DMS79 (cell line): ENCODE data around the gene RPS6KL1.

ENCODE experiments used
- DNase-seq: peaks from one replicate; lab custom pipeline; 2025; lab: John Stamatoyannopoulos, UW

Gene RPS6KL1

DNA sequence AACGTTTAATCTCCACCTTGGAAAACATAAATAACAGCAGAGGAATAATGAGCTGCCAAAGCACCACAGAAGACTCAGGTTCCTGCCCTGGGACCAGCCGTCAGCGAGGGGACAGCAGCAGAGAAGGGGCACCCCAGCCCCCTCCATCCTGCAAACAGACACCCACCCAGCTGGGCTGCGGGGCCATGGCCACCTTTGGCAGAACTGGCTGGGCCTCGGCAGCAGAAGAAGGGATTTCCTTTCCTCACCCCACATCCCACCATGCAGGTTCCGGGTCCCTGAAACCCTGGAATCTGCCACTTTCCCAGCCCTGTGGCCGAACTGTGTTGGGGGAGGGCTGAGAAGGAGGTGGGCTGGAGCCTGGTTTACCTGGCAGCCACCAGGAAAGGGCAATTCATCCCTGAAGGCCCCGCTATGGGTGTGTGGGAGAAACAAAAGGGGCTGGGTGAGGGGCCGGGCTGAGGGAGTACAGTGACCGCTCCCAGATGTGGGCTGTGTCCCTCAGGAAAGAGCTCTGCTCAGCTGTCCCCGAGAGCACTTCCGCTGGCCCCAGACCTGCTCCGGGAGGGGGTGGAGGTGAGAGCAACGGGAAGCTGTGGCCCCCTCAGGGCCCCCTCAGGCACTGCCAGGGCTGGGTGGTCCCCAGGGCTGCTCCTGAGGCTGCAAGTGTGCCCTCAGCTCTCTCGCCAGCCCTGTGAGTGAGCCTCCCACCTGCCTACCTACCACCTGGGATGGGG lies 28.6 kb upstream of the RPS6KL1 start:
- DNase-seq: no peak

DNA sequence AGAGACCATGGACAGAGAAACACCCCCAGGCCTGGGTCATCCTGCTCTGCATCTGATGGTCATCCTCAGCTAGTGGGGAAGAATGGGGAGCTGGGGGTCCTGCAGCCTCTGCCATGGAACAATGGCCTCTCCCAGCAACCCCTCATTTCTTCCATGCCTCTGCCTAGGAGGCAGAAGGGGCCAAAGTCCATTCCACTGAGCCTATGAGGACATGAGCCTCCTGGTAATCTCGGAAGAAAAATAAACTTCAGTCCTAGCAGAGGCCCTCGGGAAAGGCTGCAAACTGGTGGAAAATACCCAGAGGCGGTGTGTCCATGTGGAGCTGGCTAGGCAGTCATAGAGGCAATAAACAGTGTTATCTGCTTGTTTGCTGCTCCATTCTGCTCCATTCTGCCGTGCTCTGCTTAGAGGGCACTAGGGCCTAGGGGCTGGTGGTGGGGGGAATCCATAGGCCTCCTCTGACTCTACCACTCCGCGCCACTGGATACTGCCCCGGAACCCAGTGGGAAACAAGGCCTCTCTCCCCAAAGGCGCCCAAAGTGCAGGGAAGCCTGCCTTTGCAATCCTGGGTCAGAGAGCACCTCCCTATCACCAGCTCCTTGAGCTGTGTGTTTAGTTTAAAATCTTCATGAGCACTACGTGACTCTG lies 27.9 kb upstream of the RPS6KL1 start:
- DNase-seq: no peak

DNA sequence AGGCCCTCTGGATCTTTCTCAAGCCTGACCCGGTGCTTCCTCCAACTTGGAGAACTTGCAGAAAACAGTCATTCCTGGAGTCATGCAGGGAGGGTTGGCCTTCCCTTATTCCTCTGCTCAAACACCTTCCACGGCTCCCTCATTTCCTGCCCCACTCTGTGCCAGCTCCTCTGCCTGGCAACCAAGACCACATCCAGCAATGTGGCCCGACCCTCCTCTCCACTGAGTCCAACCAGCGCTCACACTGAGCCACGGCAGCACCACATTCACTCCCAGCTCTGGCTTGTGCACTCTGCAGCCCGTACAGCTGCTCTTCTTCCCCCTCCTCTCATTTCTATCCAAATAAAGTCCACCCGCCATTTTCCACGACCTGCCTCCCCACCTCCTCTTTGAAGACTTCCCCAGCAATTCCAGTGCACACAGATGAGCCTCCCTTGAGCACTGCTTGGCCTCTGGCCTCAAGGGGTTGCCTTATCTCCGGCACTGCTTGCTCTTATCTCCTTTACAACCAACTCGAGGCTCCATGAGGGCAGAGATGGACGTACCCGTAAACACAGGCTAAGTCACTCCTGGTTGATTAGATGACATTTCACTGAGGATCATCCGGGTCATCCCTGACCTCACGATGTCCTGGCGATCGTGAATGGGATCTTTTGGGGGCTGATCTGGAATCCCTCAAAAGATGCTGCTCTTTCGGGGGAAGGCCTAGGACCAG lies 27.0 kb upstream of the RPS6KL1 start:
- DNase-seq: no peak

DNA sequence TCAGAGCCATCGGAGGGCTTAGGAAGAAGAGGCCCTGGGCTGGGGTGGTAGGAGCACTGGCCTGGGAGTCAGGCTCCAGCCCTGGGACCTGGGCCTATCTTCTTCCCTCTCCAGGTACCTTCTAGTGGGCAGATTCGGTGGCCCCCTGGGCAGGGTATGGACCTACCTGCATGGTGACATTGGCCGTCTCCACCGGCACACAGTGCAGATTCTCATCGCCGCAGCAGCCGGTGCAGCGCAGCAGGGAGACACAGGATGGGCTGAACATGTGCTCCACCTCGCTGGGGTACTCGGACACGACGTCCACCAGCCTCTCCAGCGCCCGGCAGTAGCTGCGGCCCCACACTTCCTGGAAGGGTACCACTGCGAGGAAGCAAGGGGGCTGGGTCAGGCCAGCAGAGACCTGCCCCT lies 26.1 kb upstream of the RPS6KL1 start:
- no peak for DNase-seq

DNA sequence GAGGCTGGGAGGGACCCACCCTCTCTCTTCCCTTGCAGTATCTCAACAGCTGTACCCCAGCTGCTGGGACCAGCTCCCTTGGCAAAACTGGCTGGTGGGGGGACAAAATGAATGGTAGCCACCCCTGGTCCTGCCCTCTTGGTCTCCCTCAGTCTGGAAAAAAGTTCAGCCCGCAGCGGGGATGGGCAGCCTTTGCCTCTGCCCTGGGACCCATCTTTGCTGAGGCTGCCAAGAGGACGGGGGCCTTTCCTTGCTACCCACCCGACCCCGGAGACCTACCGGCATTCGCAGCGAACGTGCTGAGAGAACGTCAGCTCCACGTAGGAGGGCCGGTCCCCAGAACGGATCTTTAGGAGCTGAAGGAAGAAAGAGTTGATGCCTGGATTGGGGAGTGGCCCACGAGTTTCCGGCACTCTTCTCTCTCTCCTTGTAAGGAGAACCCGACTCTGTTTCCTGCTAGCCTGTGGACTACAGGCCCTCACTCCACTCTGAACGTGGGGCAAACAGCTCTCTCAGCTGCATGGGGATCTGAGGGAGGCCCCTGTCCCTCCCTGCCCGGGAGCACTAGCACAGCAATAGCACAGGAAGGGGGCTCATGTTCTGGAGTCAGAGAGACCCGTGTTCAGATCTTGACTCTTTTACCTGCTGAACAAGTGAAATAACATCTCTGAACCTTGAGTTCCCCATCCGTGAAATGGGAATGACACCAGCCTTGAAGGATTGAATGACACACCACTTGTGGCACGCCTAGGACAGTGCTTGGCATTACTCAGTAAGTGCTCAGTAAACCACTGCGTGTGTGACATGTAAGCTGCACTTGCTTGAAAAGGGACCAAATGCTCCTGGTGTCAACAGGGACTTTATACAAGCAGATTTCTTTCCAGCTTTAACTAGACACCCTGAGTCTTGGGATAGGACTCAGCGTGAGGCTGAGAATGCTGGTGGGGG lies 25.4 kb upstream of the RPS6KL1 start:
- DNase-seq: no peak

DNA sequence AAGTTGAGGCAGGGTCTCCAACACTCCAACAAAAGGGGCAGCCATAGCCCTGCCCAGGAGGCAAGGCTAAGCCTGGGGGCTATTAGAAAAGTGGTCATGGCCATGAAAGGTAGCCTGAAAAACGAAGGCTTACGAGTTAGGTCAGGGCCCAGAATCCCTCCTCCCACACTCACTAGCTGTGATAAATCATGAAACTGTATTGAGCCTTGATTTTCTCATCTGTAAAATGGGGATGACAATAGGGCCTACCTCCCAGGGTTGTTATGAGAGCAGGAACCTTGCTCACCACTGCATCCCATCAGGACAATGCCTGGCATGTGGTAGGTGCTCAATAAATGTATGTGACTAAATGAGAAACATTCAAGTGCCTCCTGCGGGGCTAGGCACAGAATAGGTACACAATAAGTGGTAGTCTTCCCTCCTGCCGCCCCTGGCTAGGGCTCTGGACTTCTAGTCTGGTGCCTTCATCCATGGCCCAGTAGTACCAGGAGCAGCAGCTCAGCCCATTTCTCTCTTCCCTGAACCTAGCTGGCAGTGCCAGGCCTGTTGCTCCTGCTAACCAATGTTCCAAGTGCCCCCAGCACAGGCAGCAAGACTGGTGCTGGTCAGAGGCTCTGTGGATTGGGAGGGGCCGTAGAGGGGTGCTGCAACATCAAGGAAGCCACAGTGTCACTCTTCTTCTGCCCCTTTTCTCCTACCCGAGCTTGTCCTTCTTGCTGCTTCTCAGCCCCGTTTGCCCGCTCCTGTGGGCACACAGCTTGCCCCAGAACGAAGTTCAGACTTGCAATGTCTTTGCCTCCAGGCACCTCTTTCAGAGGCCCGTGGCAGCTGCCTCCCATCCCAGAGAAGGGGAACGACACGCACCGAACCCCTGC lies 24.5 kb upstream of the RPS6KL1 start:
- DNase-seq: no peak

DNA sequence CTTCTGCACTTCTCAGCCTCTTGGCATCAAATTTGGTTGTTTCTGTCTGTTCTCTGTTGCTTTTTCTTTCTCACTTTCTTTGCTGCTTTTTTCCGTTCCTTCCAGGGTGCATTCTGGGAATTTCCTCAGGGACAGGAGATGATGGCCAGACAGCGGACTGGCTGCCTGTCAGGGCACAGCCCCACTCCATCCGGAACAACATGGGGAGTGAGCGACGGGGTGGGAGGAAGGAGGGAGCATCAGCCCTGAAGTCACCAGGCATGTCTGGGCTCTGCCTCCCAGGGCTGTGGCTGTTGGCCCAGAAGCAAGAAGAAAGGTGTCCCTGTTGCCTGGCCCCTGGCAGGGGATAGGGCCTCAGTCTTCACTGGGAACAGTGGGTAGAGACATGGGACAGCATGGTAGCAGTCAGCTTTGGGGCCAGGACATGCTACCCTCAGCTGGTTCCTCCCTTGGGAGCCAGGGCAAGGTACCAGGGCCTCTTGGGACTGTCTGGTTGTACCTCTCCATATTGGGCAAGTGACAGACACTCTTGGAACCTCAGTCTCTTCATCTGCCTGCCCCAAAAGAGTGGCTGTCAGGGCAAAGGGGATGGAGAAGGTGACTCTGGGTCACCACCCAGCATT lies 23.7 kb upstream of the RPS6KL1 start:
- no peak for DNase-seq

DNA sequence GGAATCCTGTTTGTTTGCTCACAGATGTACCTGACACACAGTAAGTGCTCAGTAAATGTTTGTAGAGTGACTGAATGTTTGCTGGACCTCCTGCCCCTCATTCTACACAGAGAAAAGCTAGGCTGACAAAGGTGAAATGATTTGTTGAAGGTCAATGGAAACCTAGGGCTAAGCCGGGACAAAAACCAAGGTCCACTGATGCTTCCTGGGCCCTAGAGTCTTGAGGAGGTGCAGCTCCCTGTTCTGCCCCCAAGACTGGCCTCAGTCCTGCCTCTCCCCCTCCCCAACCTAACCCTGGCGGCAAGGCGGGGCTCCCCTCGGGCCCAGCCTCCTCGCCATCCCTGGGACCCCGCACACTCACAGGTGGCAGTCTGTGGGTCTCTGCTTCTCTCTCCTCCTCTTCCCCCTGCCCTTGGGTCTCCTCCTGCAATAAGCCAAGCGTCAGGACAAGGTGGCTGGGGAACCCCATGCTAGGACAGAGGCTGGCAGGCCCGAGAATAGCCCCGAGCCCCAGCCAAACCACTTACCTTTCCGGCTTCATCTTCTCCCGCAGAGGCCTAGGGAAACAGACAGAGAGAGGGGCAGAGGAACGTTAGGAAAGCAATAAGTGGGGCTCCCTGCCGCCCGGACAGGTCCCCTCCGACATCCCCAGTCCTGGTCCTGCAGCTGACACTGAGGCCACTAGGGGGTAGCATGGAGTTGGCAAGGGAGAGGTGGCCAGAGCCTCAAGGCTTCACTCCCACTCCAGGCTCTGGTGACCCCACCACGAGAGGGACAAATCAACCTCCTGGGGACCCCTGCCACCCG lies 23.0 kb upstream of the RPS6KL1 start:
- no peak for DNase-seq

DNA sequence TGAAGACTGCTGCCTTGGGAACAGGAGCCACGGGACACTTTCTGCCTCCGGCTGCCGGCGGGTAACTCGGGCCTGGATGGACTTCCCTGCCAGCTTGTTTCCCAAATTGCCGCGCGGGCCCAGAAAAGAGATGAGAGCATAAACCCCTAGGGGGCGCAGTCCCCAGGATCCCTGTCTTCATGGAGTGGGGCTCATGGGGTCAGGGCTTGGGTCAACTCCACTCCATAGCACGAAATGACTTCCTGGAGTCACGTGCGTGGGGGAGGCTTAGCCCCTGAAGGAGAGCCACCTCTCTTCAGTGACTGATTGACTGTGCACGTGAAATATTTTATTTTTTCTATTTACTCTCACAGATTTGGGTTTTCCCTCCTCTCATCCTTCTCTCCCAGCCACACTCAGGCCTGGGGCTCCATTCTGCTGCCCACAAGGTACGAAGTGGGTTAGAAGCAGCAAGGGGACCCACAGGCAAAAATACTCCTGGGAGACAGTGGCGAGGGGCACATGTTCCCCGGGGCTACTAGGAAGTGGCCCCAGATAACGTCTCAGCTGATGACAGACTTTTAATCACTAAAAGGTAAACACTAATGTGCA lies 22.3 kb upstream of the RPS6KL1 start:
- no peak for DNase-seq

DNA sequence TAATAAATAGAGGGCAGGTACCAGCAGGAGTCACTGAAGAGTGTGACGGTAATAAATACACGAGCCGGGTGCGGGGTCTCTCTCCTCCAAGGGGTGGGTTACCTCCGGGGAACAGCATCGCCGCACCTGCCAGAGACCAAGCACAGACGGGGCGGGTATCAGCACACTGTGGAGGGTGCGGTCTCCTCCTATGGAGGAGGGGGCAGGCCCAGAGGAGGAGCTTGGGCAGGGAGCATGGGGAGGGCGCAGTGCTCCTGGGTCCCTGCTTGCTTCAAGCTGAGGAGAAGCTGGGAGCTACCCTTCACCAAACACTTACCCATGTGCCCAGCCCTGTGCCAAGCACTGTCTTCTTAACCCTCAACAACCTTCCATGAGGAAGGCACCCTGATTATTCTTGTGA lies 19.5 kb upstream of the RPS6KL1 start:
- DNase-seq: no peak

DNA sequence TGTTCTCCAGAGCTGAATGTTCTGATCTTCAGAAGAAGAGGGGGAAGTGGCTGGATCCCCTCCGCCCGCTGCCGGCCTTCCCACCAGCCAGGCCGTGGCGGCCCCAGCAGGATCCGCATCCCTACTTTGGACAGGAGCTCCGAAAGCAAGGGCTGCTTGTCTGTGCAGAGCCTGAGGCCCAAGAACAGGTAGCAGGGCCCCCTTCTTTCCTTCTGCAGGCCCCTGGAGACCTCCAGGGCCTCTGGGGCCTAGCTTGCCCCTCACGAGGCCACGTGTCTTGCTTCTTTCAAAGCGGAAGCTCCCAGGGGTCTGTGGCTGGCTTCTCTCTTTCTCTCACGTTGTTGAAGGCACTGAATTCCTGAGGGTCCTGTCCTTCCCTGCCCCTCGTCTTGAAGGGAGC lies 19.1 kb upstream of the RPS6KL1 start:
- DNase-seq: no peak

DNA sequence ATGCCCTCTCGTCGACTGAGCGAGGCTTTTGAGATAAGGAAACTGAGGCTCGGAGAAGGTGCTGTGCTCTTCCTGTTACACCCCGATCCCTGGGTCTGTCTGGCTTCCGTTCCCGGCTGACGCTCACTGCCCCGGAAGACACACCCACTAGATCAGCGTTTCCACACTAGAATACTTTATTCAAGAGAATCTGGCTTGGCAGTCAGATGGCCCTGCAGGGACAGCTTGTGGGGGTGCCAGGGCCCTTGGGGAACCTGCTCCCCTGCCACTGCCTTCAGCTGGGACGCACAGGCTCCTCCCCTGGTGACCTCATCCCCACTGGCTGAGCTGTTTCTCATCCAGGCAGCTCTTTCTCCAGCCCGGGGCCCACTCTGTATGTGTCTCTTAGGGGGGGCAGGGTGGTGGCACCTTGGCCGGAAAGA lies 18.6 kb upstream of the RPS6KL1 start:
- DNase-seq: no peak

DNA sequence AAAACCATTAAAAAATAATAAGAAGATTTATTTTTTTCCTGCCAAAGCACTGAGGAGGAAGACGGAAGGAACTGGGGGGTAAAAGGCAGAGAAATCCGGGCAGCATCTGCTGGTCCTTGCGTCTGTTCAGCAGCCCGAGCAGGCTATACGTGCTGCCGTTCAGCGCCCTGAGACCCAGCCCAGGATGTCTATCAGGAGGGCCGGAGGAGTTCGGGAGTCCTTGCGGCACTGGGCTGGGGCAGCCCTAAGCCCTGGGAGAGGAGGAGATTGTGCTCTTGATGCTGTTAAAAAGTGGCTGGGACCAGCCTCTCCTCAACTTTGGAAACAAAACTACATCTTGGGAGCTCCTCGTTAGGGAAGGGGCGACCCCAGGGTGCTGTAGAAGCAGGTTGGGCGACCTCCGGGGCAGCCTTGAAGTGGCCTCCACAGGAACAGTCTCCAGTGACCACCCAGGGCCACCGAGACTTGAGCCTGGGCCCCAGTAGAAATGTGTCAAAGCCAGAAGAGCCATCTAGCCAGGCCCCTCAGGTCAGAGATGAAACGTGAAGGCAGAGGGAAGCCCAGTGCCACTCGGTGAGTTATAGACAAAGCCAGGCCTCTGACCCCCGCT lies 18.0 kb upstream of the RPS6KL1 start:
- DNase-seq: no peak

DNA sequence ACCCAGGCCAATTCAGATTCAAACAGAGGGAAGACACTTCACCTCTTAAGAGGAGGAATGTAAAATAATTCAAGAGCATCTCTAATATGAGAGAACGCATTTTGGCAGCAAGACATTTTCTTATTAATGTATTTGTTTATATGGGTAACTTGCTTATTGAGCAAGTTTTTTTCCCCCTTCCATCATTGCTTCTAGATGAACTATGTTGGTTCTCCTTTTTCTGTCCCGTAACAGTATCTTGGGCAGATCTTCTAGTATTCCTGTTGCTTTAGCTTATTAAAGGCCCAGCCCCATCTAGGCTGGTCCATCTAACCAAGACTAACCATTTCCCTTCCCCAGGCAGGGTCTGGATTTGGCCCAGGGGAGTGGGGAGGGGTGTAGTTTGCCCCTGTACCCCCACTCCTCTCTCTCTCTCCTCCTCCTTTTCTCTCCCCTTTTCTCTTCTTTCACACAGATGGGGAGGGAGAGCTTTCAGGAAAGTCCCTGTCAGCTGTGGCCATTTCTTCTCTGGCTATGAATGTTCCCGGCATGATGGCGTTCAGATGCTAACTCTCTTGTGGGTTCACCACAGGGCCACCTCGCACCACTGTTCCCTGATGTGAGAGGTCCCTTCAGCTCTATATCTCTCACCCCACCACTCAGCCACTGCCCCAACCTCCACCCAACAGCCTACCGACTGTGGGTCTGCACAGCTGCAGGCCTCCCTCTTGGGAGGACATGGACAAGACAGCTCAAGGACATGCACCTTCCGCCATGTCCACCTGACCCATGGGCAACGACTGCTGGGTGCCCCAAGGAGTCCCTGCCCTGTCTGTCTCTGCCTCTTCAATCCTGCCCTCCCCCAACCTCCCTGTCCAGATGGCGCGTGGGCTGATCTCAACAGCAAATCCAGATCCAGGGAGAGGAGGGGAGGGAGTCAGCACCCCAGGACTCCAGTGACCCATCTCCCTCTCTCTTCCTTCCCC lies 15.8 kb upstream of the RPS6KL1 start:
- no peak for DNase-seq

DNA sequence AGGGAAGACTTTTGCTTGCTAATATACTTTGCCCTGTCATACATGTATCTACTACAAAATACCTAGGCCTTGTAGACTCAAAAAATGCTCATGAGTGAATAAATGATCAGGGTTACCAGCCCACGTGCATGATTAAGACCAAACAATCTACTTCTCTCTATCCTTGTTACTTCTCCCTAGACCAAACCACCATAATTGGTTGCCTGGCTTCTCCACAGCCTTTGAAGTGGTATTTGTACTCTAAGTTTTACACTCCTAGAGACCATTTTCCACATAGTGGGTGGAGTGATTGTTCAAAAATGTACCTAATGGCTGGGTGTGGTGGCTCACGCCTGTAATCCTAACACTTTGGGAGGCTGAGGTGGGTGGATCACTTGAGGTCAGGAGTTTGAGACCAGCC lies 14.1 kb upstream of the RPS6KL1 start:
- DNase-seq: no peak

DNA sequence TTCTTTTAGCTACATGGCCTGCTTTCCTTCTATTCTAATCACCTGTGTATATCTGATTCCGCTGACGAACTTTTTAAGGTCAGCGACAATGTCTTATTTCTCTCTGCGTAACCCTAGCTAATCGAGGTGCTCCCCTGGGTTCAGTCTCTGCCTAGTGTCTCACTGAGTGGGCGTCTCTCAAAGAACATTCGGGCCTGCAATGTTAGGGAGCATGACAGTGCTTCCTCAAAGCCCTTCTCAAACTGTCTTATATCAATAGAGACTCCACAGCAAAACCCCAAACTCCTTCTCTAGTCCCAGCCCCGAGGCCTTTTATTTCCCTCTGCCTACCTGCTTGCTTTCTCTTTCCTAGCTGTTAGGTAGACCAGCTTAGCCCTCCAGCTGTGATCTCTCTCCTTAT lies 13.7 kb upstream of the RPS6KL1 start:
- no peak for DNase-seq

DNA sequence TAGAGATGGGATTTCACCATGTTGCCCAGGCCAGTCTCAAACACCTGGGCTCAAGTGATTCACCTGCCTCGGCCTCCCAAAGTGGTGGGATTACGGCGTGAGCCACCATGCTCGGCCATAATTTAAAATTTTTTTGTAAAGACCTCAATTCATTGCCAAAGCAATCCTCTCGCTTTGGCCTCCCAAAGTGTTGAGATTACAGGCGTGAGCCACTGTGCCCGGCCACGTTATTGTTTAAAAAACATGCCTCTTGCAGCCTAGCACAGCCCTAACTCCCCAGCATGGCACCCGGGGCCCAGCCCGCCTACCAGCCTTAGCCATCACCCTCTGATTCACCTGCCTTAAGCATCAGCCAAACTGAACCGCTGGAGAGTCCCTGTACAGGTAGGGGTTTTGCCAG lies 13.1 kb upstream of the RPS6KL1 start:
- no peak for DNase-seq

DNA sequence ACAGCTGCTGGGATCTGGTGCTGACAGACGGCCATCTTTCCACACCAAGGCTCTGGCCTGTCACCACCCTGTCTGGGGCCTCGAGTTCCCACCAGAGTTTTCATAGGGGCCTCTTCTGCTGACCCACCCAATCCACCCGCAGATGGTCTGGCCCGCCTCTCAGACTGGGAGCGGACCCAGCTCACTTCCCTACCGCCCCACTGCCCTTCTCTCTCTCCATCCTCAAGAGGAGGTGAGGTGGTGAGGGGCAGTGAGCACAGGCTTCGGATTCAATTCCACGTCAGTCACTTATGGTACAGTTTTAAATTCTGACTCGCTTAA lies 12.3 kb upstream of the RPS6KL1 start:
- DNase-seq: no peak
